Measurements from ENCODE around the gene CNPY1. TPM values are rescaled to one million over a fixed set of nuclear protein-coding genes. Genes with fewer than 3 reads are reported as not detected.

CNPY1 gene
- total RNA-seq, 1 experiment from 2014 or later, result not detected

GRCh38 chr7:155576416-155576815, 30.1 kb upstream of the CNPY1 start:
- POLR2A ChIA-PET, result no interaction called here
- DNase-seq (ENCODE audit: low read depth, low spot score), result no peak
- intact Hi-C loops (cut with micrococcal nuclease; ENCODE audit: unreplicated experiment), result no loop called here

GRCh38 chr7:155574556-155575290, 28.4 kb upstream of the CNPY1 start:
- ChIA-PET CTCF (no interaction called here), POLR2A (no interaction called here)
- Histone ChIP-seq H3K27me3 (ENCODE audit: control insufficient read depth, insufficient read depth, low read length) (no peaks in the 10 kb centered on the region), H3K36me3 (ENCODE audit: control insufficient read depth, insufficient read depth, low read length) (no peaks in the 10 kb centered on the region), H3K9me3 (ENCODE audit: control insufficient read depth, insufficient read depth, low read depth, low read length) (no peaks in the 10 kb centered on the region), H3K27ac (ENCODE audit: low read length) (no peak overlapping the region), H3K4me1 (ENCODE audit: control insufficient read depth, insufficient read depth, low read length) (no peaks in the 10 kb centered on the region), H3K4me3 (ENCODE audit: low read depth in 2 of 2, low read length in 2 of 2) (no peak overlapping the region)
- ATAC-seq (no peak; the same call in 1 of the 2 replicates), DNase-seq (ENCODE audit: low read depth, low spot score) (no peak)
- intact Hi-C loops (cut with micrococcal nuclease; ENCODE audit: unreplicated experiment) (no loop called here), in situ Hi-C loops (cut with HindIII; ENCODE audit: low pct_unique_long_range_greater_than_20kb, low sequenced_read_pairs) (no loop called here)
- TF ChIP-seq CTCF (IDR thresholded peaks at IDR 0.05), result no peak
- TF ChIP-seq POLR2AphosphoS5 (IDR thresholded peaks at IDR 0.05; ENCODE audit: low read depth, low read length), result no peak
- no peak for TF ChIP-seq SIN3A (IDR thresholded peaks at IDR 0.05; ENCODE audit: borderline replicate concordance, insufficient read depth, low read depth, low read length)
- TF ChIP-seq, protein P1, sequence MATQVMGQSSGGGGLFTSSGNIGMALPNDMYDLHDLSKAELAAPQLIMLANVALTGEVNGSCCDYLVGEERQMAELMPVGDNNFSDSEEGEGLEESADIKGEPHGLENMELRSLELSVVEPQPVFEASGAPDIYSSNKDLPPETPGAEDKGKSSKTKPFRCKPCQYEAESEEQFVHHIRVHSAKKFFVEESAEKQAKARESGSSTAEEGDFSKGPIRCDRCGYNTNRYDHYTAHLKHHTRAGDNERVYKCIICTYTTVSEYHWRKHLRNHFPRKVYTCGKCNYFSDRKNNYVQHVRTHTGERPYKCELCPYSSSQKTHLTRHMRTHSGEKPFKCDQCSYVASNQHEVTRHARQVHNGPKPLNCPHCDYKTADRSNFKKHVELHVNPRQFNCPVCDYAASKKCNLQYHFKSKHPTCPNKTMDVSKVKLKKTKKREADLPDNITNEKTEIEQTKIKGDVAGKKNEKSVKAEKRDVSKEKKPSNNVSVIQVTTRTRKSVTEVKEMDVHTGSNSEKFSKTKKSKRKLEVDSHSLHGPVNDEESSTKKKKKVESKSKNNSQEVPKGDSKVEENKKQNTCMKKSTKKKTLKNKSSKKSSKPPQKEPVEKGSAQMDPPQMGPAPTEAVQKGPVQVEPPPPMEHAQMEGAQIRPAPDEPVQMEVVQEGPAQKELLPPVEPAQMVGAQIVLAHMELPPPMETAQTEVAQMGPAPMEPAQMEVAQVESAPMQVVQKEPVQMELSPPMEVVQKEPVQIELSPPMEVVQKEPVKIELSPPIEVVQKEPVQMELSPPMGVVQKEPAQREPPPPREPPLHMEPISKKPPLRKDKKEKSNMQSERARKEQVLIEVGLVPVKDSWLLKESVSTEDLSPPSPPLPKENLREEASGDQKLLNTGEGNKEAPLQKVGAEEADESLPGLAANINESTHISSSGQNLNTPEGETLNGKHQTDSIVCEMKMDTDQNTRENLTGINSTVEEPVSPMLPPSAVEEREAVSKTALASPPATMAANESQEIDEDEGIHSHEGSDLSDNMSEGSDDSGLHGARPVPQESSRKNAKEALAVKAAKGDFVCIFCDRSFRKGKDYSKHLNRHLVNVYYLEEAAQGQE (IDR thresholded peaks at IDR 0.05; ENCODE audit: insufficient read depth in 1 of 2, low read depth in 2 of 2, low read length in 1 of 2), result no peak
- TF ChIP-seq TCF7L2 (IDR thresholded peaks at IDR 0.05; ENCODE audit: low read depth, low read length), result no peak
- no TSS peak for BruUV-seq (replicated peaks)

More at GRCh38 chr7:155576416-155576815, 30.1 kb upstream of the CNPY1 start:
- Histone ChIP-seq H3K4me3 (ENCODE audit: low read depth in 2 of 2, low read length in 2 of 2) (no peak overlapping the region), H3K36me3 (ENCODE audit: control insufficient read depth, insufficient read depth, low read length) (no peaks in the 10 kb centered on the region), H3K9me3 (ENCODE audit: control insufficient read depth, insufficient read depth, low read depth, low read length) (no peaks in the 10 kb centered on the region), H3K27ac (ENCODE audit: low read length) (no peak overlapping the region), H3K4me1 (ENCODE audit: control insufficient read depth, insufficient read depth, low read length) (no peaks in the 10 kb centered on the region), H3K27me3 (ENCODE audit: control insufficient read depth, insufficient read depth, low read length) (no peaks in the 10 kb centered on the region)
- ATAC-seq, result no peak
- CTCF ChIA-PET, result no interaction called here
- no TSS peak for BruUV-seq (replicated peaks)
- TF ChIP-seq SIN3A (IDR thresholded peaks at IDR 0.05; ENCODE audit: borderline replicate concordance, insufficient read depth, low read depth, low read length), result no peak
- no peak for TF ChIP-seq POLR2AphosphoS5 (IDR thresholded peaks at IDR 0.05; ENCODE audit: low read depth, low read length)
- no peak for TF ChIP-seq TCF7L2 (IDR thresholded peaks at IDR 0.05; ENCODE audit: low read depth, low read length)
- TF ChIP-seq CTCF (IDR thresholded peaks at IDR 0.05), result no peak
- TF ChIP-seq, protein P1 (IDR thresholded peaks at IDR 0.05; ENCODE audit: insufficient read depth in 1 of 2, low read depth in 2 of 2, low read length in 1 of 2), result no peak
- in situ Hi-C loops (cut with HindIII; ENCODE audit: low pct_unique_long_range_greater_than_20kb, low sequenced_read_pairs), result no loop called here

All from Panc1 (cell line).